ENCODE measurements around the gene BPIFB1. TPM values are rescaled to one million over a fixed set of nuclear protein-coding genes. Genes with fewer than 3 reads are reported as not detected.

BPIFB1 gene
- total and polyA plus RNA-seq, 2 of the 13 experiments (the other 11 are each of a cell fraction or from before 2014, with no cell fraction given): 0.82 to 4.4 TPM

DNA sequence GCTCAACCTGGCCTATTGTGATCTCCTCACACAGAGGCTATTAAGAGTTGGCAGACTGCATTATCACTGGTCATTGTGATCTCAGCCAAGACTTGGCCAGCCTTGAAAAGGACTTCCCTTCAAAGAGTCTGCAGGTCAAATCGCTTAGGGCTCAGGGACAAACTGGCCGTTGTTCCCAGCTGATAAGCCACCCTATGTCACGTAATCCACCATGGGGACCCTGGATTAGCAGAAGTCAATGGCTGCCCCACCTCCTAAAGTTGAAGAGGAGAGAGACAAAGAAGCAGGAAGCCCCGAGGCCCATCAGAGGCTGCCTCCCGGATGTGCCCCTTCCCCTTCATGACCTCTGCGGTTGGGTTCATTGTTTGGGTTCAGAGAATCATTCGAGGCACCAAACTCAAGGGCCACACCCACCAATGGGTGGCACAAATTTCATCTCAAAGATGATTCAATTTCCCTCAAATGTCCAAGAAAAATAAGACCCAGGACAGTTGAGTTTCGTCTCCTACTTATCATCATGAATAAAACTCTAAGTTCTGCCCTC, 56.6 kb downstream of the BPIFB1 start (continued):
- TF ChIP-seq, protein P1, sequence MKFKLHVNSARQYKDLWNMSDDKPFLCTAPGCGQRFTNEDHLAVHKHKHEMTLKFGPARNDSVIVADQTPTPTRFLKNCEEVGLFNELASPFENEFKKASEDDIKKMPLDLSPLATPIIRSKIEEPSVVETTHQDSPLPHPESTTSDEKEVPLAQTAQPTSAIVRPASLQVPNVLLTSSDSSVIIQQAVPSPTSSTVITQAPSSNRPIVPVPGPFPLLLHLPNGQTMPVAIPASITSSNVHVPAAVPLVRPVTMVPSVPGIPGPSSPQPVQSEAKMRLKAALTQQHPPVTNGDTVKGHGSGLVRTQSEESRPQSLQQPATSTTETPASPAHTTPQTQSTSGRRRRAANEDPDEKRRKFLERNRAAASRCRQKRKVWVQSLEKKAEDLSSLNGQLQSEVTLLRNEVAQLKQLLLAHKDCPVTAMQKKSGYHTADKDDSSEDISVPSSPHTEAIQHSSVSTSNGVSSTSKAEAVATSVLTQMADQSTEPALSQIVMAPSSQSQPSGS (CRISPR knock-in tag; IDR thresholded peaks at IDR 0.05): no peak
- TF ChIP-seq ISL2 (CRISPR knock-in tag; IDR thresholded peaks at IDR 0.05) (peak; percentile 77), AGO1 (IDR thresholded peaks at IDR 0.05; ENCODE audit: low read depth, low read length, poor library complexity, severe bottlenecking) (no peak), RNF2 (conservative IDR thresholded peaks at IDR 0.05; ENCODE audit: low read depth) (no peak), SAP130 (CRISPR knock-in tag; IDR thresholded peaks at IDR 0.05; ENCODE audit: low read depth) (peak; percentile 66), ETV6 (CRISPR knock-in tag; conservative IDR thresholded peaks at IDR 0.05) (no peak), NFIC (IDR thresholded peaks at IDR 0.05; ENCODE audit: low read length) (peak; percentile 61; the same call in 1 of the 2 replicates), ZNF335 (CRISPR knock-in tag; IDR thresholded peaks at IDR 0.05) (no peak), ZNF788 (CRISPR knock-in tag; IDR thresholded peaks at IDR 0.05; ENCODE audit: borderline replicate concordance) (no peak; the same call in 1 of the 2 replicates), GABPB1 (CRISPR knock-in tag; IDR thresholded peaks at IDR 0.05) (peak; percentile 53), JDP2 (CRISPR knock-in tag; IDR thresholded peaks at IDR 0.05; ENCODE audit: borderline replicate concordance) (no peak), ZNF724P (CRISPR knock-in tag; IDR thresholded peaks at IDR 0.05; ENCODE audit: borderline replicate concordance) (no peak), SOX5 (CRISPR knock-in tag; IDR thresholded peaks at IDR 0.05; ENCODE audit: borderline replicate concordance) (peak; percentile 95), CHD4 (IDR thresholded peaks at IDR 0.05; ENCODE audit: borderline replicate concordance, low read length) (peak; percentile 63; the same call in 1 of the 2 replicates), SP140L (CRISPR knock-in tag; IDR thresholded peaks at IDR 0.05; ENCODE audit: borderline replicate concordance) (no peak)
- TF ChIP-seq, protein P2, sequence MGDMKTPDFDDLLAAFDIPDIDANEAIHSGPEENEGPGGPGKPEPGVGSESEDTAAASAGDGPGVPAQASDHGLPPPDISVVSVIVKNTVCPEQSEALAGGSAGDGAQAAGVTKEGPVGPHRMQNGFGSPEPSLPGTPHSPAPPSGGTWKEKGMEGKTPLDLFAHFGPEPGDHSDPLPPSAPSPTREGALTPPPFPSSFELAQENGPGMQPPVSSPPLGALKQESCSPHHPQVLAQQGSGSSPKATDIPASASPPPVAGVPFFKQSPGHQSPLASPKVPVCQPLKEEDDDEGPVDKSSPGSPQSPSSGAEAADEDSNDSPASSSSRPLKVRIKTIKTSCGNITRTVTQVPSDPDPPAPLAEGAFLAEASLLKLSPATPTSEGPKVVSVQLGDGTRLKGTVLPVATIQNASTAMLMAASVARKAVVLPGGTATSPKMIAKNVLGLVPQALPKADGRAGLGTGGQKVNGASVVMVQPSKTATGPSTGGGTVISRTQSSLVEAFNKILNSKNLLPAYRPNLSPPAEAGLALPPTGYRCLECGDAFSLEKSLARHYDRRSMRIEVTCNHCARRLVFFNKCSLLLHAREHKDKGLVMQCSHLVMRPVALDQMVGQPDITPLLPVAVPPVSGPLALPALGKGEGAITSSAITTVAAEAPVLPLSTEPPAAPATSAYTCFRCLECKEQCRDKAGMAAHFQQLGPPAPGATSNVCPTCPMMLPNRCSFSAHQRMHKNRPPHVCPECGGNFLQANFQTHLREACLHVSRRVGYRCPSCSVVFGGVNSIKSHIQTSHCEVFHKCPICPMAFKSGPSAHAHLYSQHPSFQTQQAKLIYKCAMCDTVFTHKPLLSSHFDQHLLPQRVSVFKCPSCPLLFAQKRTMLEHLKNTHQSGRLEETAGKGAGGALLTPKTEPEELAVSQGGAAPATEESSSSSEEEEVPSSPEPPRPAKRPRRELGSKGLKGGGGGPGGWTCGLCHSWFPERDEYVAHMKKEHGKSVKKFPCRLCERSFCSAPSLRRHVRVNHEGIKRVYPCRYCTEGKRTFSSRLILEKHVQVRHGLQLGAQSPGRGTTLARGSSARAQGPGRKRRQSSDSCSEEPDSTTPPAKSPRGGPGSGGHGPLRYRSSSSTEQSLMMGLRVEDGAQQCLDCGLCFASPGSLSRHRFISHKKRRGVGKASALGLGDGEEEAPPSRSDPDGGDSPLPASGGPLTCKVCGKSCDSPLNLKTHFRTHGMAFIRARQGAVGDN (CRISPR knock-in tag; IDR thresholded peaks at IDR 0.05): peak; percentile 36; the same call in 1 of the 2 replicates
- TF ChIP-seq, protein P3, sequence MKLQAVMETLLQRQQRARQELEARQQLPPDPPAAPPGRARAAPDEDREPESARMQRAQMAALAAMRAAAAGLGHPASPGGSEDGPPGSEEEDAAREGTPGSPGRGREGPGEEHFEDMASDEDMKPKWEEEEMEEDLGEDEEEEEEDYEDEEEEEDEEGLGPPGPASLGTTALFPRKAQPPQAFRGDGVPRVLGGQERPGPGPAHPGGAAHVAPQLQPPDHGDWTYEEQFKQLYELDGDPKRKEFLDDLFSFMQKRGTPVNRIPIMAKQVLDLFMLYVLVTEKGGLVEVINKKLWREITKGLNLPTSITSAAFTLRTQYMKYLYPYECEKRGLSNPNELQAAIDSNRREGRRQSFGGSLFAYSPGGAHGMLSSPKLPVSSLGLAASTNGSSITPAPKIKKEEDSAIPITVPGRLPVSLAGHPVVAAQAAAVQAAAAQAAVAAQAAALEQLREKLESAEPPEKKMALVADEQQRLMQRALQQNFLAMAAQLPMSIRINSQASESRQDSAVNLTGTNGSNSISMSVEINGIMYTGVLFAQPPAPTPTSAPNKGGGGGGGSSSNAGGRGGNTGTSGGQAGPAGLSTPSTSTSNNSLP (IDR thresholded peaks at IDR 0.05; ENCODE audit: low read depth, low read length): no peak
- TF ChIP-seq, protein P4, sequence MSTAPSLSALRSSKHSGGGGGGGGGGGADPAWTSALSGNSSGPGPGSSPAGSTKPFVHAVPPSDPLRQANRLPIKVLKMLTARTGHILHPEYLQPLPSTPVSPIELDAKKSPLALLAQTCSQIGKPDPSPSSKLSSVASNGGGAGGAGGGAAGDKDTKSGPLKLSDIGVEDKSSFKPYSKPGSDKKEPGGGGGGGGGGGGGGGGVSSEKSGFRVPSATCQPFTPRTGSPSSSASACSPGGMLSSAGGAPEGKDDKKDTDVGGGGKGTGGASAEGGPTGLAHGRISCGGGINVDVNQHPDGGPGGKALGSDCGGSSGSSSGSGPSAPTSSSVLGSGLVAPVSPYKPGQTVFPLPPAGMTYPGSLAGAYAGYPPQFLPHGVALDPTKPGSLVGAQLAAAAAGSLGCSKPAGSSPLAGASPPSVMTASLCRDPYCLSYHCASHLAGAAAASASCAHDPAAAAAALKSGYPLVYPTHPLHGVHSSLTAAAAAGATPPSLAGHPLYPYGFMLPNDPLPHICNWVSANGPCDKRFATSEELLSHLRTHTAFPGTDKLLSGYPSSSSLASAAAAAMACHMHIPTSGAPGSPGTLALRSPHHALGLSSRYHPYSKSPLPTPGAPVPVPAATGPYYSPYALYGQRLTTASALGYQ (CRISPR knock-in tag; IDR thresholded peaks at IDR 0.05): 0 out of 2 replicates have a peak, but pooled peaks have one; percentile 25

All from HepG2 (cell line).